Activated naive CD8-positive, alpha-beta T cell treated with anti-CD3 and anti-CD28 coated beads for 36 hours (primary cell): ENCODE data around the gene LPP. TPM values are rescaled to one million over a fixed set of nuclear protein-coding genes. Genes with fewer than 3 reads are reported as not detected.
"Not testable (repeated sequence)": the region's sequence is repeated elsewhere in the genome, so short reads cannot be mapped to it uniquely, and the experiment has no call there.

Source experiments
- DNase-seq: peaks from one replicate; pipeline ENCODE4 v3.0.0; 2021
- H3K27ac Mint-ChIP-seq: one replicate; pipeline ENCODE4 v1.8.0; 2022; ENCODE audit warnings: mild to moderate bottlenecking, moderate library complexity, mixed read lengths
- H3K27me3 Mint-ChIP-seq: one replicate; pipeline ENCODE4 v1.8.0; 2022; ENCODE audit warnings: mild to moderate bottlenecking, mixed read lengths
- H3K36me3 Mint-ChIP-seq: one replicate; pipeline ENCODE4 v1.8.0; 2021; ENCODE audit warnings: mild to moderate bottlenecking, mixed read lengths
- H3K4me1 Mint-ChIP-seq: one replicate; pipeline ENCODE4 v1.8.0; 2021; ENCODE audit warnings: mixed read lengths
- H3K4me3 Mint-ChIP-seq: one replicate; pipeline ENCODE4 v1.8.0; 2022; ENCODE audit warnings: mild to moderate bottlenecking, moderate library complexity, mixed read lengths
- H3K9me3 Mint-ChIP-seq: one replicate; pipeline ENCODE4 v1.8.0; 2022; ENCODE audit warnings: mixed read lengths
- total RNA-seq, 2 experiments: library from RNA; stranded (reverse); gene quantifications; one replicate each; pipeline ENCODE4 v1.2.3, GENCODE V29; 2021

The LPP gene
- total RNA-seq, 2 experiments from 2014 or later: 15.0 to 15.3 TPM

- Mint-ChIP-seq H3K27ac (no peak overlapping the region), H3K4me3 (no peak overlapping the region), H3K9me3 (no peaks in the 10 kb centered on the region), H3K4me1 (no peaks in the 10 kb centered on the region), H3K27me3 (no peaks in the 10 kb centered on the region), H3K36me3 (no peaks in the 10 kb centered on the region)
- DNase-seq: no peak
These were observed 448.7 kb downstream of the LPP start for GRCh38 chr3:188602620-188603019.

GRCh38 chr3:188604651-188605050 lies 450.7 kb downstream of the LPP start:
- Mint-ChIP-seq H3K27me3 (no peaks in the 10 kb centered on the region), H3K4me1 (peaks cover 3% of the 10 kb centered on the region), H3K36me3 (peaks cover 16% of the 10 kb centered on the region), H3K4me3 (no peak overlapping the region), H3K27ac (no peak overlapping the region), H3K9me3 (peaks cover 9% of the 10 kb centered on the region)
- no peak for DNase-seq

- Mint-ChIP-seq H3K4me3 (no peak overlapping the region), H3K4me1 (peaks cover 3% of the 10 kb centered on the region), H3K36me3 (peaks cover 22% of the 10 kb centered on the region), H3K27me3 (no peaks in the 10 kb centered on the region), H3K27ac (no peak overlapping the region), H3K9me3 (peaks cover 9% of the 10 kb centered on the region)
- DNase-seq: no peak
These were observed 451.3 kb downstream of the LPP start for GRCh38 chr3:188605231-188605630.

GRCh38 chr3:188605905-188606304 lies 451.9 kb downstream of the LPP start:
- Mint-ChIP-seq H3K4me1 (peaks cover 3% of the 10 kb centered on the region), H3K36me3 (peaks cover 23% of the 10 kb centered on the region), H3K27me3 (no peaks in the 10 kb centered on the region), H3K9me3 (peaks cover 9% of the 10 kb centered on the region), H3K4me3 (no peak overlapping the region), H3K27ac (no peak overlapping the region)
- DNase-seq: no peak

- Mint-ChIP-seq H3K36me3 (peaks cover 23% of the 10 kb centered on the region), H3K27ac (no peak overlapping the region), H3K4me1 (peaks cover 3% of the 10 kb centered on the region), H3K4me3 (no peak overlapping the region), H3K9me3 (peaks cover 9% of the 10 kb centered on the region), H3K27me3 (no peaks in the 10 kb centered on the region)
- DNase-seq: no peak
These were observed 453.9 kb downstream of the LPP start for GRCh38 chr3:188607805-188608315.

- peaks cover 23% of the 10 kb centered on the region for H3K36me3 Mint-ChIP-seq
These were observed 454.4 kb downstream of the LPP start for GRCh38 chr3:188608401-188608800.

GRCh38 chr3:188613721-188614120 lies 459.8 kb downstream of the LPP start:
- H3K27ac Mint-ChIP-seq: not testable (repeated sequence)

More at GRCh38 chr3:188608401-188608800, 454.4 kb downstream of the LPP start:
- Mint-ChIP-seq H3K4me1 (peaks cover 3% of the 10 kb centered on the region), H3K27me3 (no peaks in the 10 kb centered on the region), H3K9me3 (peaks cover 9% of the 10 kb centered on the region), H3K27ac (no peak overlapping the region), H3K4me3 (no peak overlapping the region)
- DNase-seq: no peak

GRCh38 chr3:188617270-188617669 lies 463.3 kb downstream of the LPP start:
- Mint-ChIP-seq H3K27me3 (no peaks in the 10 kb centered on the region), H3K27ac (no peak overlapping the region), H3K36me3 (peaks cover 8% of the 10 kb centered on the region), H3K4me3 (no peak overlapping the region), H3K4me1 (peaks cover 3% of the 10 kb centered on the region), H3K9me3 (peaks cover 1% of the 10 kb centered on the region)
- no peak for DNase-seq

More at GRCh38 chr3:188613721-188614120, 459.8 kb downstream of the LPP start:
- not testable (repeated sequence) for H3K27me3 Mint-ChIP-seq, DNase-seq, H3K9me3 Mint-ChIP-seq, H3K4me1 Mint-ChIP-seq, H3K4me3 Mint-ChIP-seq
- H3K36me3 Mint-ChIP-seq: peaks cover 19% of the 10 kb centered on the region

- H3K4me3 Mint-ChIP-seq: no peak overlapping the region
- peaks cover 1% of the 10 kb centered on the region for H3K9me3 Mint-ChIP-seq
- no peak for DNase-seq
- no peaks in the 10 kb centered on the region for H3K27me3 Mint-ChIP-seq
- no peak overlapping the region for H3K27ac Mint-ChIP-seq
- H3K36me3 Mint-ChIP-seq: peaks cover 8% of the 10 kb centered on the region
- peaks cover 3% of the 10 kb centered on the region for H3K4me1 Mint-ChIP-seq
These were observed 464.2 kb downstream of the LPP start for GRCh38 chr3:188617988-188618701.

GRCh38 chr3:188620752-188621151 lies 466.8 kb downstream of the LPP start:
- H3K4me3 Mint-ChIP-seq: no peak overlapping the region
- no peaks in the 10 kb centered on the region for H3K9me3 Mint-ChIP-seq
- DNase-seq: no peak
- no peak overlapping the region for H3K27ac Mint-ChIP-seq
- no peaks in the 10 kb centered on the region for H3K27me3 Mint-ChIP-seq
- peaks cover 8% of the 10 kb centered on the region for H3K36me3 Mint-ChIP-seq
- H3K4me1 Mint-ChIP-seq: peaks cover 3% of the 10 kb centered on the region

- Mint-ChIP-seq H3K36me3 (peaks cover 20% of the 10 kb centered on the region), H3K9me3 (peaks cover 6% of the 10 kb centered on the region), H3K4me3 (no peak overlapping the region), H3K27me3 (no peaks in the 10 kb centered on the region), H3K4me1 (peaks cover 3% of the 10 kb centered on the region), H3K27ac (no peak overlapping the region)
- DNase-seq: no peak
These were observed 470.4 kb downstream of the LPP start for GRCh38 chr3:188624384-188624783.

- peaks cover 6% of the 10 kb centered on the region for H3K9me3 Mint-ChIP-seq
- H3K4me1 Mint-ChIP-seq: peaks cover 3% of the 10 kb centered on the region
- H3K27me3 Mint-ChIP-seq: no peaks in the 10 kb centered on the region
- H3K27ac Mint-ChIP-seq: no peak overlapping the region
- DNase-seq: no peak
- H3K4me3 Mint-ChIP-seq: no peak overlapping the region
- peaks cover 20% of the 10 kb centered on the region for H3K36me3 Mint-ChIP-seq
These were observed 470.9 kb downstream of the LPP start for GRCh38 chr3:188624828-188625227.

- H3K27ac Mint-ChIP-seq: no peak overlapping the region
- peaks cover 18% of the 10 kb centered on the region for H3K36me3 Mint-ChIP-seq
- no peaks in the 10 kb centered on the region for H3K27me3 Mint-ChIP-seq
- H3K4me1 Mint-ChIP-seq: no peaks in the 10 kb centered on the region
- no peak overlapping the region for H3K4me3 Mint-ChIP-seq
- H3K9me3 Mint-ChIP-seq: peaks cover 8% of the 10 kb centered on the region
- no peak for DNase-seq
These were observed 473.7 kb downstream of the LPP start for GRCh38 chr3:188627652-188628051.

- DNase-seq: no peak
- Mint-ChIP-seq H3K4me3 (no peak overlapping the region), H3K4me1 (no peaks in the 10 kb centered on the region), H3K27ac (no peak overlapping the region), H3K36me3 (peaks cover 23% of the 10 kb centered on the region), H3K27me3 (no peaks in the 10 kb centered on the region), H3K9me3 (peaks cover 8% of the 10 kb centered on the region)
These were observed 477.5 kb downstream of the LPP start for GRCh38 chr3:188631291-188632010.

GRCh38 chr3:188633206-188633605 lies 479.2 kb downstream of the LPP start:
- DNase-seq: no peak
- Mint-ChIP-seq H3K4me3 (no peak overlapping the region), H3K27ac (no peak overlapping the region), H3K27me3 (no peaks in the 10 kb centered on the region), H3K36me3 (peaks cover 18% of the 10 kb centered on the region), H3K4me1 (no peaks in the 10 kb centered on the region), H3K9me3 (peaks cover 12% of the 10 kb centered on the region)
